HK-2 (cell line): ENCODE measurements around the gene CIC.
A peak's percentile ranks its signal among the peaks of the same experiment; 100 is the strongest.
"Not testable (repeated sequence)": the region's sequence is repeated elsewhere in the genome, so short reads cannot be mapped to it uniquely, and the experiment has no call there.

ENCODE experiments used
- DNase-seq: peaks from one replicate; pipeline ENCODE4 v3.0.0-alpha.2; 2018; ENCODE audit not compliant: unreplicated experiment

Gene CIC

DNA sequence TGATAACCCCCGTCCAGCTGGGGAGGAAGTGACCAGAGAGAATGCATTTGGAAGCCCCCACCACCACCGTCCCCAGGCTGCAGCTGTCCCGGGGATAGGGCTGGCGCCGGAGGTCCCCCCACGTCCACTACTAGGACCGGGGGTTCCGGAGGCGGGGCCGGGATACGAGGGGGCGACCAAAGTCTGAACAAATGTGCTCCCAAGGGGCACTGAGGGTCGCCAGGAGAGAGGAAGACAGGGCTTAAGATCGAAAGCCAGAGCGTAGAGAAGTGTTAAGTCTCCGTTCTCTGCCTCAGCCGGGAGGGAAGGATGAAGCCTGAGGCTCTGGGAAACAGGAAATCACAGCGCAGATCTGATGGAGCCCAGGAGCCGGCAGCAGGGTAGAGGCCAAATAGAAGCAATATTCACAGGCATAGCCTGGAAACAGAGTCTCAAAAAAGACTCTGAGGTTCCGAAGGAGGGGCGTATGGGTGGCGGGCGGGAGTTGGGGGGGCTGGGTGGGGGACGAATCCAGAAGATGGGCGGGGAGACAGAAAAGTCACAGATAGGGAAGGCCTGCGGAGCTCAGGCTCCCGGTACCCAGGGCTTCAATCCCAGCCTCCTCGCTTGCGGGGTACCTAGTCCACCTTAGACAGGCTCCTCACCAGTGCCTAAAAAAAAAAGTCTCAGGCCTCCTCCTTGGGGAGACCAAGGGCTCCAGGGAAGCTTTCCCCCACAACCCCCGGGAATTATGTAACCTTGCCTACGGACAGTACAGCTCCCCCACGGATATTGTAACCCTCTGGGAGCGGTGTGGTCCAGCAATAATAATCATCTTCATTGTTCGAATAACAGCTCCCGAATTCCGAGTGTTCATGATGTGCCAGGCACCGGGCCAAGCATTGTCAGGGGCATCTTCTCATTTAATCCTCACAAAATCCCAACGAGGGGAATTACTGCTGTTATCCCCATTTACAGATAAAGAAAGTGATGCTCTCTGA is 13.0 kb upstream of the CIC start:
- DNase-seq = peak; percentile 39

DNA sequence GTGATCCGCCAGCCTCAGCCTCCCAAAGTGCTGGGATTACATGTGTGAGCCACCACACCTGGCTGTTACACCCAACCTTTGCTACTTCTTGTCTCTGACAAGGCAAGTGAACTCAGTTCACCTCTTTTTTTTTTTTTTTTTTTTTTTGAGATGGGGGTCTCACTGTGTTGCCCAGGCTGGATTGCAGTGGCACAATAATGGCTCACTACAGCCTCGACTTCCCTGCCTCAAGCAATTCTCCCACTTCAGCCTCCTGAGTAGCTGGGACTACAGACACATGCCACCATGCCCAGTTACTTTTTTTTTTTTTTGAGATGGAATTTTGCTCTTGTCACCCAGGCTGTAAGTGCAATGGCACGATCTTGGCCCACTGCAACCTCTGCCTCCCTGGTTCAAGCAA is 11.2 kb upstream of the CIC start:
- not testable (repeated sequence) for DNase-seq

DNA sequence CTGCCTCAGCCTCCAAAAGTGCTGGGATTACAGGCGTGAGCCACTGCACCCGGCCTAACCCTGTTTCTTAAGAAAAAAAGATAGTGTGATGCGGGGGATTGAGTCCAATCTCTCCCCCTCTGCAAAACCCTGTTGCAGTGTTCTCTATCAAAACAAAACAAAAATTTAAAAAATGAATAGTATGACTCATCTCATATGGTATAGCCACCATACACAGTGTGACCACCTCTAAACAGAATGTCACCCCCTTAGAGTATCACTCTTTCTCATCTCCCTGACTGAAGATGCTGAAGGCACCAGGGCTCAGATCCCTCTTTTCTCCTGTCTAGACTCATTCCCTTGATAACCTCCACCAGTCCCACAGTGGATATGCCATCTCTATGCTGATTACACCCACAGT is 7.3 kb upstream of the CIC start:
- no peak for DNase-seq

DNA sequence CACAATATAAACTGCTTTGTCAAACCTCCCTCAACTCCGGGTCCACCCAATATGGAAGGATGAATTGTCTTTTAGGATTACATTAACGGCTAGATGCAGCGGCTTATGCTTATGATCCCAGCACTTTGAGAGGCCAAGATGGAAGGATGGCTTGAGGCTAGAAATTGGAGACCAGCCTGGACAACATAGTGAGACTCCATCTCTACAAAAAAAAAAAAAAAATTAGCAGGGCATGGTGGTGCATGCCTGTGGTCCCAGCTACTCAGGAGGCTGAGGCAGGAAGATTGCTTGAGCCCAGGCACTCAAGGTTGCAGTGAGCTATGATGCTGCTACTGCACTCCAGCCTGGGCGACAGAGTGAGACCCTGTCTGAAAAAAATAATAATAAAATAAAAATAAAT is 2.9 kb upstream of the CIC start:
- DNase-seq = not testable (repeated sequence)

DNA sequence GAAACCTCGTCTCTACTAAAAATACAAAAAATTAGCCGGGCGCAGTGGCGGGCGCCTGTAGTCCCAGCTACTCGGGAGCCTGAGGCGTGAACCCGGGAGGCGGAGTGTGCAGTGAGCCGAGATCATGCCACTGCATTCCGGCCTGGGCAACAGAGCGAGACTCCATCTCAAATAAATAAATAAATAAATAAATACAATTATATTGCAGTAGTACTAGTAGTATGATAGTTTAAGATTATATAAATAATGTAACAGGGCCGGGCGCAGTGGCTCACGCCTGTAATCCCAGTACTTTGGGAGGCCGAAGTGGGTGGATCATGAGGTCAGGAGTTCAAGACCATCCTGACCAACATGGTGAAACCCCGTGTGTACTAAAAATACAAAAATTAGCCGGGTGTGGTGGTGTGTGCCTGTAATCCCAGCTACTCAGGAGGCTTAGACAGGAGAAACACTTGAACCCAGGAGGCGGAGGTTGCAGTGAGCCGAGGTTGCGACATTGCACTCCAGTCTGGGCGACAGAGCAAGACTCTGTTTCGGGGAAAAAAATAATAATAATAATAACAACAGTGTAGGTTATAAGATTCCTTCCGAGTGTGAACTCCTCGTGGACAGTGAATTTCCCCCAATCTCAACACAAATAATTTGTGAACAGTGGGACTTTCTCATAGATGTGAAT is 2.0 kb upstream of the CIC start:
- not testable (repeated sequence) for DNase-seq

DNA sequence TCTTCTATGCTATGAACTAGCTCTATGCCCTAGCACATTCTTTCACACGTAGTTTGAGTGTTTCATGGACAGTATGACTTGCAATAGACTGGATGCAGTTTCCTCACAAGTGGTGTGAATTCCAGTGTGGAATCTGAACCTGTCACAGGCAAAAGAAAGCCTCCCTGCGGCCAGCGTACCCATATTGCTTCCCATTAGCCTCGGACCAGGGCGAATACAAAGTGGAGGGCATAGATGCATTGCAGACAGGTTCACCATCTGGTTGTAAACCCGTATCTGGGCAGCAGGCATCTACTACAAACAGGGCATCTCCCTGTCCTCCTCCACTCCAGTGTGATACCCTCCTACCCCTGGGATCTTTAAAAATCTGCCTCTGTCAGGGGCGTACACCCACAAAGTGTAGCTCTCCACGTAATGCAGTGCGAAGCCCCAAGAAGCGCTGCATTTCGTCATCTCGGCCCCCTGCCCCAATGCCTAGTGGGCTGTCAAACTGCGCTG is 1.4 kb upstream of the CIC start:
- no peak for DNase-seq

DNA sequence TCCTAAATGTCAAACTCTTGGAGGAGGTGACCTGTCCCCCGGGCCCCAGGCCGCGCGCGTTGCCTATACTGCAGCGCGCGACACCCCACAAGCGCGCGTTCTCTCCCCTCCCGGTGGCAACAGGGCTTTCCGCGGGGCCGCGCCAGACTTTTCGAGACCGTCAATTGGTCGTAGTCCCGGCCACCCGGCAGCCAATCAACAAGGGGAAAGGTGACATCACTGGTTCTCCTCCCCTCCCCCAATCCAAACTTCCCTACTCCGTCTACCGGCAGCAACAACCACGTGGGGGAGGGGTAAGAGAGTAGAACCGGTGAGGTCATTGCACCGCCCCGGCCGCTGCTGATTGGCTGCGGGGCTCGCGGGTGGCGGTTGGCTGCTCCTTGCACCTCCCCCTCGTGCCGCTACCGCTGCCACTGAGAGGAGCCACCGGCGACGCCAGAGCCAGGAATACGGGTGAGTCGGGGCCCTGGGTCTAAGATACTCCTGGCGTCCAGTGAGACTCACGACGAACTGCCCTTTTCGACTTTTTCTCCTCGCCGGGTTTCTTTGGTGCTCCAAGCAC is 829 bp upstream of the CIC start:
- peak; percentile 97 for DNase-seq

DNA sequence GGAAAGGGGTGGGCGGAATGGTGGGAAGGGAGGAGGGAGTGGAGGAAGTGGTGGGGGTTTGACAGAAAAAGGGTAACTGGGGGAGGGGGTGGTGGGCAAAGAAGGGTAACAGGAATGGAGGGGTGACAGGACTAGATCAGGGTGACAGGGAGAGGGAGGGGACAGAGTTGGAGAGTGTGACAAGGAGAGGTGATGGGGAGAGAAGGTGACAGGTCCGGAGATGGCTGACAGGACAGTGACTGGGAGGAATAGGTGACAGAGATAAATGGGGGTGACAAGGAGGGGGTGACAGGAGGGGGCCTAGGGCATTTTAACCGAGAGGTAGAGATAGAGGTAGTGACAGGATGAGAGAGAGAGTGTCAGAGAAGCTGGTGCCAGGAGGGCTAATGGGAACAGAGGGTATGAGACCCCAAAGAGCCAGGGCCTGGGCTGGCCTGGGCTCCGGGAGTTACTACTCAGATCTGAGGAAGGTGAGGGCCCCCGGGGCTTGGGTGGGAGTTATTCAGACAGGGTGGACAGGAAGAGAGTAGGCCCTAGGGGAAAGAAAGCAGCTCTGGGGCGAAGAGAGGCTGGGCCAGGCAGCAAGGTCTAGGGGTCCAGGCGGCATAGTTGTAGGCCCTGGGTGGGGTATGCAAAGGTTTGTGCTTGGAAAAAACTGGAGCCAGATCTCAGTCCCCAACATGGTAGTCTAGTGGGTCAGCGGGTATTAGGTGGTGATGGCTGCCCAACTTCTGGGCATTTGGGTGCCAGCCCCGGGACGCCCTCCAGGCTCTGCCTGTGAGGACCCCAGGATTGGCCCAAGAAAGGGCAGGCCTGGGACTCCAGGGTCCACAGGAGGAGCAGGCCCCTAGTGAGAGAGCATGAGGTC is 660 bp downstream of the CIC start:
- no peak for DNase-seq

DNA sequence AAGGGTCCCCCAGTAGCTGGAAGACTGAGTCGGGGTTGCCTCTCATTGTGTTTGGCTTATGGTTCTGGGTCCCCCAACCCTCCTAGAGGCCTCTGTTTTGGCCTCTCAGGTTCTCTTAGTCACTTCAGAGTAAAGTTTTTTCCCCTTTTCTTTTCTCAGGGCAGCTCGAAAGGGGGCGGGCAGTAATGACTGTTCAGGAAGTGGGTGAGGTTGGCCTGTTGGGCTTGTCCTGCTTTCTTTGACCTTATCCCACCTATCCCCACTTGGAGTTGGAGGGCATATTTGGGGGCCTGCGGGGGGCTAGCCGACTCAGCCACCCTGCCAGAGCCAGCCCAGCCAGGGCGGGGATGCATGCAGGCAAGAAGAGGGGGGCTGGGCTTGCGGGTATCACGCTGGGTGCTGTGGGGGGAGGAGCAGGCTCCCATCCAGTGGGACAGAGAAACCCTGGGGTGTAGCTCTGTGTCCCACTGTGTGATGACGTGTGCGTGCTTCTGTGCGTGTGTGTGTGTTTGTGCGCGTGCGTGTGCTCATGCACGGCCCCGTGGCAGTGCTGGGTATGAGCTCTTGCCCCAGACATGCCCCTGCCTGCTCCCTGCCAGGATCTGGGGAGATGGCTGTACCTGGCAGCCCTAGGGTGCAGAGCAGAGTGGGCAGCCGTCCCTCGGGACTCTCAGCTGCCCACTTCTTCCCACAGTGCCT is 1.4 kb downstream of the CIC start:
- peak; percentile 74 for DNase-seq

DNA sequence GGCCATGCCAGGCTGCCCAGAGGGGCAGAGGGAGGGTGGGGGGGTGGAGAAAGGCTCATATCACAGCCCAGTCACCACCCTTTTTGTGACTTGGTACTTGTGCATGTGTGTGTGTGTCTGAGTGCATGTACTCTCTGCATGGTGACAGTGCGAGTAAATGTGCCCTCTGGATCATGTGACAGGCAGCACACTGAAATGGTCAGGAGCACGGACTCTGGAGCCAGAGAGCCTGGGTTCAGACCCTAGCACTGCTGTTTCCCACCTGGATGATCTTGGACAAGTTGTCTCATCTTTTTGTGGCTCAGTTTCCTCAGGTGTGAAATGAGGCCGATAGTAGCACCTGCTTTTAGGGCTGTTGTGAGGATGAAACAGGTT is 2.0 kb downstream of the CIC start:
- DNase-seq = no peak

DNA sequence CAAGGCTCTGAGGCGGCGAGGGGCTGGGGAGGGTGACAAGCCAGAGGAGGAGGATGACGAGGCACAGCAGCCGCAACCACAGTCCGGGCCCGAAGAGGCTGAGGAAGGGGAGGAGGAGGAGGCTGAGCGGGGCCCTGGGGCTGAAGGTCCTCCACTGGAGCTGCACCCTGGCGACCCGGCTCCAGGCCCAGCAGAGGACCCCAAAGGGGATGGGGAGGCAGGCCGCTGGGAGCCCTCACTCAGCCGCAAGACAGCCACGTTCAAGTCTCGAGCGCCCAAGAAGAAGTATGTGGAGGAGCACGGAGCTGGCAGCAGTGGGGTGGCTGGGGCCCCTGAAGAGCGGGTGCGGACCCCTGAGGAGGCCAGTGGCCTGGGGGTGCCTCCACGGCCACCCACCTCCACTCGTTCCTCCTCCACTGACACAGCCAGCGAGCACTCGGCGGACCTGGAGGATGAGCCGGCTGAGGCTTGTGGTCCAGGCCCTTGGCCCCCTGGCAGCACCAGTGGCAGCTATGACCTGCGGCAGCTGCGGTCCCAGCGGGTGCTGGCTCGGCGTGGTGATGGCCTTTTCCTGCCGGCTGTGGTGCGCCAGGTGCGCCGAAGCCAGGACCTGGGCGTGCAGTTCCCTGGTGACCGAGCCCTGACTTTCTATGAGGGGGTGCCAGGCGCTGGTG is 2.9 kb downstream of the CIC start:
- no peak for DNase-seq

DNA sequence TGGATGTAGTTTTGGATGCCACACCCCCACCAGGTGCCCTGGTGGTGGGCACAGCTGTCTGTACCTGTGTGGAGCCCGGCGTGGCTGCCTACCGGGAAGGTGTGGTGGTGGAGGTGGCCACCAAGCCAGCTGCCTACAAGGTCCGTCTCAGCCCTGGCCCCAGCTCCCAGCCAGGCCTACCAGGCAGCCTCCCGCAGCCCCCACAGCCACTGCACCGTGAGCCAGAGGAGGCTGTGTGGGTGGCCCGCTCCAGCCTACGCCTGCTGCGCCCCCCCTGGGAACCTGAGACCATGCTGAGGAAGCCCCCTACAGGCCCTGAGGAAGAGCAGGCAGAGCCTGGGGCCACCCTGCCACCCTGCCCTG is 3.5 kb downstream of the CIC start:
- no peak for DNase-seq

DNA sequence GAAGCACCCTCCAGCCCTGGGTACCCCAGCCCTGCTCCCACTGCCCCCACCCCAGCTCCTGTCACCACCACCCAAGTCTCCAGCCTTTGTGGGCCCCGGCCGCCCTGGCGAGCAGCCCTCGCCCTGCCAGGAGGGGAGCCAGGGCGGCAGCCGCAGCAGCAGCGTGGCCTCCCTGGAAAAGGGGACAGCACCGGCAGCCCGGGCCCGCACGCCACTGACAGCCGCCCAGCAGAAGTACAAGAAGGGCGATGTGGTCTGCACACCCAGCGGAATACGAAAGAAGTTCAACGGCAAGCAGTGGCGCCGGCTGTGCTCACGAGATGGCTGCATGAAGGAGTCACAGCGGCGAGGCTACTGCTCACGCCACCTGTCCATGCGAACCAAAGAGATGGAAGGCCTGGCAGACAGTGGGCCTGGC is 3.9 kb downstream of the CIC start:
- DNase-seq = no peak

DNA sequence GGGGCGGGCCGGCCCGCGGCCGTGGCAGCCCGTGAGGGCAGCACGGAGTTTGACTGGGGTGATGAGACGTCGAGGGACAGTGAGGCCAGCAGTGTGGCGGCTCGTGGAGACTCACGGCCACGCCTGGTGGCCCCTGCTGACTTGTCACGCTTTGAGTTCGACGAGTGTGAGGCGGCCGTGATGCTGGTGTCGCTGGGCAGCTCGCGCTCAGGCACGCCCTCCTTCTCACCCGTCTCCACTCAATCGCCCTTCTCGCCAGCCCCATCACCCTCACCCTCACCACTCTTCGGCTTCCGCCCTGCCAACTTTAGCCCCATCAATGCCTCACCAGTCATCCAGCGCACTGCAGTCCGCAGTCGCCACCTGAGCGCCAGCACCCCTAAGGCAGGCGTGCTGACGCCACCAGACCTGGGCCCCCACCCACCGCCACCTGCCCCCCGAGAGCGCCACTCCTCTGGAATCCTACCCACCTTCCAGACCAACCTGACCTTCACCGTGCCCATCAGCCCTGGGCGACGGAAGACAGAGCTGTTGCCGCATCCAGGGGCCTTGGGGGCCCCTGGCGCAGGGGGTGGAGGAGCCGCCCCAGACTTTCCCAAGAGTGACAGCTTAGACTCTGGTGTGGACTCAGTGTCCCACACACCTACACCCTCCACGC is 4.5 kb downstream of the CIC start:
- no peak for DNase-seq

DNA sequence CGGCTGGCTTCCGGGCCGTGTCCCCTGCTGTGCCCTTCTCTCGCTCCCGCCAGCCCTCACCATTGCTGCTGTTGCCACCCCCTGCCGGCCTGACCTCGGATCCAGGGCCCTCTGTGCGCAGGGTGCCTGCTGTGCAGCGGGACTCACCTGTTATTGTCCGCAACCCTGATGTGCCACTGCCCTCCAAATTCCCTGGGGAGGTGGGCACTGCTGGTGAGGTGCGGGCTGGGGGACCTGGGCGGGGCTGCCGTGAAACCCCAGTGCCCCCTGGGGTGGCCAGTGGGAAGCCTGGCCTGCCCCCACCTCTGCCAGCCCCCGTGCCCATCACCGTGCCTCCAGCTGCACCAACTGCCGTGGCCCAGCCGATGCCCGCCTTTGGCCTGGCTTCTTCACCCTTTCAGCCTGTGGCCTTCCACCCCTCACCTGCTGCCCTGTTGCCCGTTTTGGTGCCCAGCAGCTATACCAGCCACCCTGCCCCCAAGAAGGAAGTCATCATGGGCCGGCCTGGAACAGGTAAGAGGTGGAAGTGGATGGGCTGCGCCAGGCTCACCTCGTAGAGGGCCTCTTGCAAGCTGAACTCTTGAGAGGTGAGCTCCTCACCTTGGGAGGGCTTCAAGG is 5.1 kb downstream of the CIC start:
- DNase-seq = no peak

DNA sequence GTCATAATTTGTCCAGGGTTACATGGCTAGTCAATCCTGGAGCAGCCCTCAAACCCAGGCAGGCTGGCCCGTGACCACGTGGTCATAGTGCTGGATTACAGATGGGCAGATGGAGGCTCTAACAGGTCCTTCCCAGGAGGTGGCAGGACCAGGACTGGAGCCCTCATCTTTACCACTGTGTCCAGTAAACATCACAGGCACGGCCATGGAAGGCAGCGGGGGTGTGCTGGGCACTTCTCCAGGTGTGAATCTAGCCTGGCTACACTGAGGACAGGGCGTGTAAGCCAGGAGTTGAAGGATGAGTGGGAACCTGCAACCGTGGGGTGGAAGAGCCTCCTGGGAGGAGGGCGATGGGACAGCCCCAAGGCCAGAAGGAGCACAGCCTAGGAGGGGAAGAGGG is 6.1 kb downstream of the CIC start:
- no peak for DNase-seq

DNA sequence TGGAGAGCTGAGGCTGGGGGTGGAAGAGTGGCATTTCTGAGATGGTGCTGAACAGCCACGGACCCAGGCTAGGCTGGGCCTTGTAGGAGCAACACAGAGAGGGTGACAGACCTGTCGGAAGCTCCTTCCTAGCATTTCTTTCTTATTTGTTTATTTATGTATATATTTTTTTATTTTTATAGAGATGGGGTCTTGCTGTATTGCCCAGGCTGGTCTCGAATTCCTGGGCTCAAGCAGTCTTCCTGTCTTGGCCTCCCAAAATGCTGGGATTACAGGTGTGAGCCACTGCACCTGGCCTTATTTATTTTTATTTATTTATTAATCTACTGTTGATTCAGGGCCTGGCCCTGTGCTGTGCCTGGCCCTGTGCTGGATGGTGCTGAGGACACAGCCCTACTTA is 6.5 kb downstream of the CIC start:
- no peak for DNase-seq

DNA sequence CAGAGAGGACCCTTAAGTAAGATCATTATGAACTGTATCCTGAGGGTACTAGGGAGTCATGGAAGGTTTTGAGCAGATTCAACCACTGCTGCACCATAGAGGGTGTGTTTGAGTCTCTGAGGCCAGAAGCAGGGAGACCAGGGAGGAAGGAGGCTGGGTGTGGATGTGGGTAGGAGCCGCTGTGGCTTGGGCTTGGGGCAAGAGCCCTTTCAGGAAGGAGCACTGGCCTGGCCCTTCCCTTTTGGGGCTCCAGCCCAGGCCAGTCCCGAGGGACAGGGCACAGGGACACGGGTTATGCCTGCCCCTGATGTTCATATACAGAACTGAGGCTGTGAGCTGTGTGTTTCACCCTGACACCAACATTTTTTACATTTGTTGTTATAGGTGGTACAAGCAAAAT is 7.2 kb downstream of the CIC start:
- DNase-seq = no peak

DNA sequence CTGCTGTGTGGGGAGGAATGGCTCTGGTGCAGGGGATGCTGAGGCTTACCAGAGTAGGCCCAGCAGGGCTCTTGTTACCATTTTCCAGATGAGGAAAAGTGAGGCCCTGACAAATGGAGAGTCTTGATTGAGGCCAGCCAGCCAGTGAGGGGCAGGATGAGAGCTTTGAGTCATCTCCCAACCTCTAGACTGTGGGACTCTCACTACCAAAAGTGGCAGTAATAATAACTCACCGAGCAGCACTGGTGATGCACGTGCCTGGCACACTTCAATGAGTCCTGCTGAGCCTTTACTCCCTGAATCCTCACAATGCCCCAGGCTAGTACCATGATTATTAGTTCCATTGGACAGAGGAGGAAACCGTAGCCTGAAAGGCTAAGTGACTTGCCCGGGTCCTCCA is 7.8 kb downstream of the CIC start:
- DNase-seq = no peak
